GM19099 (cell line): ENCODE measurements around the gene FDX1.

Experiments used
- POLR2A ChIP-seq: IDR thresholded peaks from 3 replicates; pipeline ENCODE4 v1.6.1; 2011; ENCODE audit warnings: low read depth; ENCODE audit not compliant: insufficient read length; ENCODE audit errors: extremely low read depth

FDX1 gene

GRCh38 chr11:110430267-110431050, 711 bp downstream of the FDX1 start:
- no peak for TF ChIP-seq POLR2A

GRCh38 chr11:110431051-110431672, 1.4 kb downstream of the FDX1 start:
- no peak for TF ChIP-seq POLR2A

- TF ChIP-seq POLR2A = no peak
Measured at GRCh38 chr11:110431674-110432073, 1.9 kb downstream of the FDX1 start.

GRCh38 chr11:110432713-110433392, 3.1 kb downstream of the FDX1 start:
- no peak for TF ChIP-seq POLR2A

GRCh38 chr11:110433393-110434333, 3.9 kb downstream of the FDX1 start:
- no peak for TF ChIP-seq POLR2A

- no peak for TF ChIP-seq POLR2A
Measured at GRCh38 chr11:110434952-110435779, 5.4 kb downstream of the FDX1 start.

- TF ChIP-seq POLR2A = no peak
Measured at GRCh38 chr11:110435780-110436717, 6.3 kb downstream of the FDX1 start.

- TF ChIP-seq POLR2A = no peak
Measured at GRCh38 chr11:110438017-110438416, 8.3 kb downstream of the FDX1 start.

- no peak for TF ChIP-seq POLR2A
Measured at GRCh38 chr11:110445437-110445836, 15.7 kb downstream of the FDX1 start.

GRCh38 chr11:110446061-110446460, 16.3 kb downstream of the FDX1 start:
- no peak for TF ChIP-seq POLR2A

GRCh38 chr11:110446594-110446993, 16.8 kb downstream of the FDX1 start:
- no peak for TF ChIP-seq POLR2A

GRCh38 chr11:110447343-110447742, 17.6 kb downstream of the FDX1 start:
- TF ChIP-seq POLR2A = no peak

GRCh38 chr11:110447897-110448745, 18.4 kb downstream of the FDX1 start:
- TF ChIP-seq POLR2A = no peak

- no peak for TF ChIP-seq POLR2A
Measured at GRCh38 chr11:110450246-110450645, 20.5 kb downstream of the FDX1 start.
